Activated gamma-delta T cell treated with Interleukin-2 at 50 U/mL for 16 hours (primary cell): ENCODE data around the gene COL11A2.
"Not testable (repeated sequence)": the region's sequence is repeated elsewhere in the genome, so short reads cannot be mapped to it uniquely, and the experiment has no call there.

ENCODE experiments used
- DNase-seq: peaks from one replicate; pipeline ENCODE4 v3.0.0-alpha.2; 2020

The COL11A2 gene

DNA sequence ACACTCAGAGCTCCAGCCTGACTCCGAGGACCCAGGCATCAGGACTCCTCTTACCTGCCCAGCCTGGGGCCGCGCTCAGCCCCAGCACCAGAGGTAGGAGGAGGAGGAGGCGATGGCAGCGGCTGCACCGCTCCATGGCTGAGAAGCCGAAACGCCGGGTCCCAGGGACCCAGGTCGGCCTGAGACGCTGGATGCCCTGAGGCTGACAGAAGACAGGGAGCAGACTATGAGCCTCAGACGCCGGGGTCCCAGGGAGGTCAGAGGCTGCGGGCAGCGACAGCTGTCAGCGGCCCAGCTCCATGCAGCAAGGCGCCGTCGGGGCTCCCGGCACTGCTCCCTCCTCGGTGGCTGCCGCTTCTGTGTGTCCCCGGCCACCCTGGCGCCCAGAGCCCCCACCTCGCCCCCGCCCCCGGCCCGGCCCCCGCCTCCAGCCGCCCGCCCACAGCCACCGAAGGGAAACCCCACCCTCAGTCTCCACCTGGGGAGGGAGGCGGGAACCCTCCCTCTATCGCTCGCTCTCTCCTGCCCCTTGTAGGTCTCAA is at the start of gene COL11A2:
COL11A2 (minus strand) TSS at position 363 of the 542 bp plus-strand sequence; CDS start at position 136, 227 bp downstream.
- DNase-seq, result no peak

DNA sequence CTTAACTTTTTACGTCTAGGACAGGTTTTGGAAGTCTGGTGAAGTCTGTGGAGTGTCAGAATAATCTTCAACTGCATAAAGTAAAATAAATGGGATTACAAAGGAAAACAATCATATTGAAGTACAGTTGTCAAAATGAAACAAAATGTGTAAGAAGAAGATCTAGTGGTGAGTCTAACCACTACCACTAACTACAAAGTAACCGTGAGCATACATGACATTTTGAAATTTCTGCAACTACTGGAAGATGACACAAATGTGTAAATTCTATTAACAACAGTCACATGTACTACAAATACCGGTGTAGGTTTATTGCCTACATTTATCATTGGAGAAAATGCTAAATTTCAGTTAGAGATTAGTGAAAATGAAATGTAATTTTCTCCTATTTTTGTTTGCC is 49.7 kb upstream of the COL11A2 start:
- no peak for DNase-seq

DNA sequence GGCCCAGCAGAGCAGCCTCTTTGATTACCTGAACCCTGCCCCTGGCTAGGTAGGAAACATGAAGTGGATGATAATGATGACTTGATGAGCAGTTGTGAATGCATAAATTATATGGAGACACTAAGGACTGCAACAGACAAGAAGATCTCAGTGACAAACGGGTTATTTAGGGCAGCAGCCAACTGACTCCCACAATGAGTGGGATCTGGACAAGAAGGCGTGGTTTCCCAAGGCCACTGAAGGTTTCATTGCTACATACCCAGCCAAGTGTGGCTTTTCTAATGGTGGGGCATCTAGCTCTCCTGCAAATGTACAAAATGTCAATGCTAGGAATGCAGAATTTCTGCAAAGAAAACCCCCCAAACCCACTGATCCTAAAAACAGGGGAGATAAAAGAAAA is 45.5 kb upstream of the COL11A2 start:
- DNase-seq, result no peak

DNA sequence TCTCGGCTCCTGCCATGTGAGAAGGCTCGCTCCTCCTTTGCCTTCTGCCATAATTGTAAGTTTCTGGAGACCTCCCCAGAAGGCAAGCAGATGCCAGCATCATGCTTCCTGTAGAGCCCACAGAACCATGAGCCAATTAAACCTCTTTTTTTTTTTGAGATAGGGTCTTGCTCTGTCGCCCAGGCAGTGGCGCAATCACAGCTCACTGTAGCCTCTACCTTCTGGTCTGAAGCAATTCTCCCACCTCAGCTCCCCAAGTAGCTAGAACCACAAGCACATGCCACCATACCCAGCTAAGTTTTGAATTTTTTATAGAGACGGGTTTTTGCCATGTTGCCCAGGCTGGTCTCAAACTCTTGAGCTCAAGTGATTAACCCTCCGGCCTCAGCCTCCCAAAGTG is 44.6 kb upstream of the COL11A2 start:
- no peak for DNase-seq

GRCh38 chr6:33236328-33236727 is 44.1 kb upstream of the COL11A2 start:
- DNase-seq, result no peak

- DNase-seq, result no peak
Measured at GRCh38 chr6:33235221-33235634, 43.0 kb upstream of the COL11A2 start.

- not testable (repeated sequence) for DNase-seq
Measured at GRCh38 chr6:33226503-33227120, 34.3 kb upstream of the COL11A2 start.

- DNase-seq, result no peak
Measured at GRCh38 chr6:33217681-33218080, 25.4 kb upstream of the COL11A2 start.

DNA sequence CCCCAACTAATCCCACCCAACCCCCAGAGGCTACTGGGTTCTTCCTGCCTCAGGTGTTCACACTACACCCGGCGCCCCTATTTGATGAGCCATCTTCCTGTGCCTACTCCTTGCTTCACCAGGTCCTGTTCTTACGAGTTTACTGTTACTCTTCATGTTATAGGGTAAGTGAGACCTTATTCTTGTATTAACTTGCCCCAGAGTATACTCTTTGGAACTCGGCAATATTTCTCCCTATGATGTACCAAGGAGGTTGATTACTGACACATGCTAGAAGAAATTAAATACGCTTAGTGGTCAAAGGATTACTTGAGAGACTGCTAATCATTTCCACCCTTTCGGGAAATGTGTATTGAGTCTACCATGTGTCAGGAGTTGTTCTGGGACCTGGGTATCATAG is 25.0 kb upstream of the COL11A2 start:
- no peak for DNase-seq

- no peak for DNase-seq
Measured at GRCh38 chr6:33216117-33216649, 23.9 kb upstream of the COL11A2 start.

DNA sequence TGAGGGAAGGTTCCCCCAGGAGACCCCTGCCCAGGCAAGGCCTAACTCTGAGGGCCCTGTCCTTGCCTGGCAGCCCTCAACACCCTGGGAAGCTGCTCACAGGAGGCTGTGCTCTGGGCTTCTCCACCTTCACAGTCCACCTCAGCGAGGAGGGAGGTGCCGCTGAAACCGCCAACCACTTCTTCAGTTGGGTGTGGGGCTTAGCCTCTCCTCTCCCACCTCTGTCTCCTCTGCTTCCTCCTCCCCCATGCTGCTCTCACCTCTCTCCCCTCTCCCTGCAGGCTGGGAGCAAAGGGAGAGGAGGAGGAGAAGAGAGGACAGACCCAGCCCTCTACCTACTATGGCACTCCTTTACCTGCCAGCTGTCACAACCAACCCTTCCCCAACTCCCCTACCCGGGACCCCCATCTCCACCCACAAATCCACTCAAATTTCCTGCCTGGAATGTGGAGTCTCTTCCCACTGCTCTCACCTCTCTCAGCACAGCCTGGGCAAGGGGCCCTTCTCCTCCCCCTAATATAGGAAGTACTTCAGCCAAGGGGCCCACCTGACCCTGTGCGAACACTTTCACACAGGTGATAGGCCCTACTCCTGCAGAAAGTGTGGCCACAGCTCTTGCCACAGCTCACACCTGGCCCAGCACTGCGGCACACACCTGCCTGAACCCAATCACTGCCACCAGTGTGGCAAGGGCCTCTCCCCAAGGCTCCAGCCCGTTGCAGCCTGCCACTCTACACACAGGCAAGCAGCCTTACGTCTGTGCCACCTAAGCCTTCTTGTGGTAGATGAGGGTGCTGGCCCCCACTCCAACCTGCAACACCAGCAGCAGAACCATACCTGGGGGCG is 23.2 kb upstream of the COL11A2 start:
- no peak for DNase-seq

DNA sequence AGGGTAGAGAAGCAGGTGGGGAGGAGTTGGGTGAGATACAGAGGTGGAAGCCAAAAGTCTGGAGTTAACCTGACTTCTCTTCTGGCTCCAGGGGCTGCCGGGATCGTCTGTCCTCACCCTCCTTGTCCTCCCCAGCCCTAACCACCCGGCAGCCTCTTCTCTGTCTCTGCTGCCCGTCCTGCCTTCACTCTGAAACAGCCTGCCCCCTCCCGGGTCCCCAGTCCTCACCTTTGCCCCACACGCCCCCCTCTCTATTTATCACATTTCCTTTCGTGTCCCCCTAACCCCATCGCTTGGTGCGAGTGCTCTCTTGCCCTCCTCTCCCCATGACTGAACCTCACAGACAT is 21.7 kb upstream of the COL11A2 start:
- no peak for DNase-seq

DNA sequence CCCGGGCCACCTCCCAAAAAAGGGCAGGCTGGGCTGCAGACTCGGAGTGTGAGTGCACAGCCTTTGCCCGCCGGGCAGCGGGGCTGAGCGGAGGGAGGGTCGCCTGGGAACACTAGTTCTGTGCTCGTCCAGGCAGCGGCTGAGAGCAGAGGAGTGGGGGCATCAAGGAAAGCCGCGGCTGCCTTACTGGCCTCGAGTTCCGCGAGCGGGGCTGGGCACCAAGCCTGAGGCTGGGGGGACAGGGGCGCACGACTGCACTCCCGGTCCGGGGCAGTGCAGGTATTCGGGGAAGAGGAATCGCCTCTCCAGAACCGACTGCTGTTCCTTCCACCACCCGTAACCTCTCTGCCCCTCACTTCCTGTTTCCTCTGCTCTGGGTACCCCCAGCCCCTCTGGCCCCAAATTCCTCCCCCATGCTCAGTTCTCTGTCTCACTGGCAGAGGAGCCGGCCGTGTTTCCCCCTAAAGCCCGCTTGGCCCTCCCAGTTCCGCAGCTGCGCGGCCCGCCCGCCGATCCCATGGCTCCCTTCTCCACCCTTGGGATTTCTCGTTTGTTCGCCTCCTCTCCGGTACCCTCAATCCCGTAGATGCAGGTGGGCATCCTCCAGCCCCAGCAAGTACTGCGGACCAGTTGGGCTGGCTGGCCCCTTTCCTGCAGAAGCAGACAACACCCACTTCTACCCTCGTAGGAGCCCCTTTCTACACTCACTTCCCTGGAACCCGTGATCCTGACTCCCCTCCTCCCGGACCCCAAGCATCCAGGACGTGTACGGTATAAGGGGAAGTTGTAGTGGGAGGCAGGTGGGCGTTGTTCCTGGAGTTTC is 21.1 kb upstream of the COL11A2 start:
- DNase-seq, result no peak

- DNase-seq, result no peak
Measured at GRCh38 chr6:33212857-33213165, 20.5 kb upstream of the COL11A2 start.

DNA sequence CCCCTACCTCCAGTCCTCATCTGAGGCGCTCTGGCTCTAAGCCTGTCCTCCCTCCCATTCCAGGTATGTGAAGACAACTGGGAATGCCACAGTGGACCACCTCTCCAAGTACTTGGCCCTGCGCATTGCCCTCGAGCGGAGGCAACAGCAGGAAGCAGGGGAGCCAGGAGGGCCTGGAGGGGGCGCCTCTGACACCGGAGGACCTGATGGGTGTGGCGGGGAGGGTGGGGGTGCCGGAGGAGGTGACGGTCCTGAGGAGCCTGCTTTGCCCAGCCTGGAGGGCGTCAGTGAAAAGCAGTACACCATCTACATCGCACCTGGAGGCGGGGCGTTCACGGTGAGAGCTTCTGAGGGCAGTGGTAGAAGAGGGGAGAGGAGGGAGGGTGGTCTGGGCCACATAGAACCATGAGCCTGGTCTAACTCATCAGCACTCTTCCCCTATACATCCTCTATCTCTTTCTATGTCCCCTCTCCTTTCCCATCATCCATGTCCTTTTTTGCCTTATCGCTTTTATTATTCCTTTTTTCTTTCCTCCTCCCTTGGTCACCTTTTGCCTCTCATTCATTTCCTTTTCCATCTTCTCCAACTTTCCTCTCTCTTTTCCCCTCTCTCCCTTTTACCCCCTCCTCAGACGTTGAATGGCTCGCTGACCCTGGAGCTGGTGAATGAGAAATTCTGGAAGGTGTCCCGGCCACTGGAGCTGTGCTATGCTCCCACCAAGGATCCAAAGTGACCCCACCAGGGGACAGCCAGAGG is 19.6 kb upstream of the COL11A2 start:
- no peak for DNase-seq

DNA sequence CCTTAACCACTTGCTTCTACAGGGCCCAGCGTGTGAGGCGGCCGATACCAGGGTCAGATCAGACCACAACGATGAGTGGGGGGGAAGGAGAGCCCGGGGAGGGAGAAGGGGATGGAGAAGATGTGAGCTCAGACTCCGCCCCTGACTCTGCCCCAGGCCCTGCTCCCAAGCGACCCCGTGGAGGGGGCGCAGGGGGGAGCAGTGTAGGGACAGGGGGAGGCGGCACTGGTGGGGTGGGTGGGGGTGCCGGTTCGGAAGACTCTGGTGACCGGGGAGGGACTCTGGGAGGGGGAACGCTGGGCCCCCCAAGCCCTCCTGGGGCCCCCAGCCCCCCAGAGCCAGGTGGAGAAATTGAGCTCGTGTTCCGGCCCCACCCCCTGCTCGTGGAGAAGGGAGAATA is 18.9 kb upstream of the COL11A2 start:
- no peak for DNase-seq

GRCh38 chr6:33209856-33210255 is 17.6 kb upstream of the COL11A2 start:
- DNase-seq, result no peak

DNA sequence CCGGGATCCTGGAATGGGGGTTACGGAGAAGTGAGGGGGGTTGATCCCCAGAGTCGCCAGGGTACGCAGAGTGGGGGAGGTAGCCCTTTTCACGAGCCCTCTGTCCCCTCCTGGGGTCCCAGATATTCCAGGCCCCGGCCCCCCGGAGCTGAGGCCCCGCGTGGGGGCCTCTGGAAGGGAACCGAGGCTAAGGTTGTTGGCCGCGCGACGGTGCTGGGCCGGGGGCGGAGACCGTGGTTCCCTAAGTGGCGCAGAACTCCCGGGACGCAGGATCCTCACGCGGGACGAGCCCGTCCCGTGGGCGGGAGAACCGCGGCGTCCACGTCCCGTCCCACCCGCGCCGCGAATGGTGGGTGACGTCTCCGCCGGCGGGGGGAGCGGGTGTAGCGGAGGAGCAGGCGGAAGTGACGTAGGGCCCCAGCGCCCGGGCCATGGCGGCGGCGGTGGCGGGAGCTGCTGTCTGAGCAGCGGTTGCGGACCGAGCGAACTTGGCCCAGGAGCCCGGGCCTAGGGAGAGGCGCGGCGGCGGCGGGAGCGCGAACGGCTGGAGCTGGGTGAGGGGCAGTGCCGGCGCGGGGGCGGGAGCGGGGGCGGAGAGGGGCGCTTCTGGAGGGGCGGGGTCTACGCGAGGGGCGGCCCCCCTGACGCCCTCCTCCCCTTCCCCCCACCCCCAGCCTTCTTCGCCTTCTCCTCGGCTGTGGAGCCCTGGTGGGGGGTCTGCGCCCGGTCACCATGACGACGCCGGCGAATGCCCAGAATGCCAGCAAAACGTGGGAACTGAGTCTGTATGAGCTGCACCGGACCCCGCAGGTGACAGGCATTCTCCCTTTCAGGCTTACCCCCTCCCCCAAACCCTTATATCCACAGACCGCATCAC is 16.1 kb upstream of the COL11A2 start, which contains the start of gene RING1:
RING1 (plus strand) TSS at position 410 of the 877 bp plus-strand sequence; CDS start at position 733, 323 bp downstream.
- DNase-seq, result peak; percentile 84

DNA sequence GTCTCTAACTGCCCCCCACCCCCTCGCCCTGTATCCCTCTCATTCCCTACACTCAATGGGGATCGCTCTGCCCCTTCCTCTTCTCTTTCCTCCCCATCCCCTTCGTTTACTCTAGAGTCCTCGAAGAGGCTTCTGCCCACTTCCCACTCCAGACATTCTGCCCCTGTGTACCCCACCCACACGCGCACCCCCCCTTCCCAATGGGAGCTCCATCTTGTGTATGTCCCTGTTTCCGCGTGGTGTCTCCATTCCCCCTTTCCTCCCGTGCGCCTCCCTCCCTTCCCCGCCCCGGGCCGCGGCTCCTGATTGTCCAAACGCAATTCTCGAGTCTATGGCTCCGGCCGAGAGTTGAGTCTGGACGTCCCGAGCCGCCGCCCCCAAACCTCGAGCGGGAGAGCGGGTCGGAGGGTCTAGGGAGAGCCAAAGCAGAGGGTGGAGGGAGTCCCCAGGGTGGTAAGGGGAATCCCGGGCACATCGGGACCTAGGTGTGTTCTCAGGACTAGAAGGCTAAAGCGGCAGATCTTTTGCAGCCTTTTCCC is 15.4 kb upstream of the COL11A2 start:
- DNase-seq, result no peak

GRCh38 chr6:33206864-33207551 is 14.7 kb upstream of the COL11A2 start:
- DNase-seq, result peak; percentile 4
